ENCODE data around the gene NALF2. TPM values are rescaled to one million over a fixed set of nuclear protein-coding genes. Genes with fewer than 3 reads are reported as not detected.

The NALF2 gene
- total and polyA plus RNA-seq, 8 donors: 0.65 to 1.5 (median 1.2) TPM

GRCh38 chrX:69546978-69547377 lies 42.9 kb downstream of the NALF2 start:
- no peaks in the 10 kb centered on the region for H3K4me1 ChIP-seq
- 89% methylated on average over 5 of the region's 5 CpGs for WGBS, 2 donors
- peaks cover 0 to 5% (median 0%) of the 10 kb centered on the region in 4 donors for H3K27me3 ChIP-seq
- H3K27ac ChIP-seq: no peak overlapping the region
- DNase-seq: no peak
- intact Hi-C loops (cut with DNase I): loop anchor here in 1 of 3 donors (10.0 kb wide), 1 partner anchor 488 kb away; no protein-coding TSS in a partner anchor
- H3K4me3 ChIP-seq: no peak overlapping the region
- H3K36me3 ChIP-seq: no peaks in the 10 kb centered on the region
- TF ChIP-seq CTCF (IDR thresholded peaks at IDR 0.05): no peak
- no peaks in the 10 kb centered on the region for H3K9me3 ChIP-seq
- no peak for FAIRE-seq
- no peak for ATAC-seq

- Histone ChIP-seq H3K27me3 (peaks cover 0 to 3% (median under 1%) of the 10 kb centered on the region in 4 donors), H3K36me3 (no peaks in the 10 kb centered on the region), H3K27ac (no peak overlapping the region), H3K4me1 (no peaks in the 10 kb centered on the region), H3K4me3 (no peak overlapping the region), H3K9me3 (no peaks in the 10 kb centered on the region)
- no peak for ATAC-seq
- TF ChIP-seq CTCF (IDR thresholded peaks at IDR 0.05): no peak
- WGBS, 2 donors: 52 to 54% methylated on average over 7 of the region's 7 CpGs
- FAIRE-seq: no peak
- intact Hi-C loops (cut with DNase I): no loop called here
- DNase-seq: no peak
Observed at GRCh38 chrX:69551421-69552009, 47.4 kb downstream of the NALF2 start.

- no peaks in the 10 kb centered on the region for H3K4me1 ChIP-seq
- WGBS, 2 donors: 75 to 76% methylated on average over 4 of the region's 4 CpGs
- DNase-seq (no peak), ATAC-seq (no peak), FAIRE-seq (no peak)
- TF ChIP-seq CTCF (IDR thresholded peaks at IDR 0.05): no peak
- no peak overlapping the region for H3K4me3 ChIP-seq
- intact Hi-C loops (cut with DNase I): no loop called here
- no peaks in the 10 kb centered on the region for H3K9me3 ChIP-seq
- peaks cover 0 to 3% (median 0%) of the 10 kb centered on the region in 4 donors for H3K27me3 ChIP-seq
- H3K36me3 ChIP-seq: no peaks in the 10 kb centered on the region
- H3K27ac ChIP-seq: no peak overlapping the region
Observed at GRCh38 chrX:69552512-69552911, 48.4 kb downstream of the NALF2 start.

Other genes starting within 250 kb of the NALF2 start
- 1 to 10 TPM; 3.6 to 5.1 (median 3.9) TPM for gene EDA, start 111.8 kb downstream of the NALF2 start, total RNA-seq
- gene EDA, start 111.8 kb downstream of the NALF2 start, polyA plus RNA-seq: 1 to 10 TPM; 1.7 to 1.9 TPM

All from pancreas (tissue), 10 donors.